GM21423 (cell line): Measurements from ENCODE around the gene CTXND2.
"Not testable (repeated sequence)": the region's sequence is repeated elsewhere in the genome, so short reads cannot be mapped to it uniquely, and the experiment has no call there.

Experiments
- ATAC-seq: cut with Tn5 transposase; IDR thresholded peaks from one replicate; pipeline ENCODE4 v1.9.1; 2021; ENCODE audit warnings: mild to moderate bottlenecking, moderate library complexity; ENCODE audit not compliant: unreplicated experiment

The CTXND2 gene

GRCh38 chr1:150888727-150889126 lies 1.8 kb downstream of the CTXND2 start:
- no peak for ATAC-seq

GRCh38 chr1:150890033-150890416 lies 3.1 kb downstream of the CTXND2 start:
- ATAC-seq, result peak; percentile 72

GRCh38 chr1:150893336-150893913 lies 6.5 kb downstream of the CTXND2 start:
- no peak for ATAC-seq

GRCh38 chr1:150895618-150896017 lies 8.7 kb downstream of the CTXND2 start:
- ATAC-seq, result no peak

- ATAC-seq, result not testable (repeated sequence)
These were observed 12.9 kb downstream of the CTXND2 start for GRCh38 chr1:150899795-150900194.

- no peak for ATAC-seq
These were observed 15.4 kb downstream of the CTXND2 start for GRCh38 chr1:150902346-150902745.

- ATAC-seq, result no peak
These were observed 15.8 kb downstream of the CTXND2 start for GRCh38 chr1:150902751-150903150.

- no peak for ATAC-seq
These were observed 18.4 kb downstream of the CTXND2 start for GRCh38 chr1:150905301-150905700.

- no peak for ATAC-seq
These were observed 19.4 kb downstream of the CTXND2 start for GRCh38 chr1:150906329-150906728.

- ATAC-seq, result no peak
These were observed 19.9 kb downstream of the CTXND2 start for GRCh38 chr1:150906813-150907212.

- ATAC-seq, result no peak
These were observed 22.7 kb downstream of the CTXND2 start for GRCh38 chr1:150909585-150910180.

- ATAC-seq, result no peak
These were observed 25.7 kb downstream of the CTXND2 start for GRCh38 chr1:150912623-150913022.

- no peak for ATAC-seq
These were observed 30.5 kb downstream of the CTXND2 start for GRCh38 chr1:150917387-150917786.

- peak; percentile 33 for ATAC-seq
These were observed 35.6 kb downstream of the CTXND2 start for GRCh38 chr1:150922519-150922975.

- ATAC-seq, result no peak
These were observed 38.1 kb downstream of the CTXND2 start for GRCh38 chr1:150925080-150925479.

- peak; percentile 91 for ATAC-seq
These were observed 39.3 kb downstream of the CTXND2 start, which contains the start of gene SETDB1 for GRCh38 chr1:150926097-150926741. SETDB1 (plus strand) TSS chr1:150926363; CDS start chr1:150927715, 1,352 bp downstream.

- ATAC-seq, result no peak
These were observed 40.7 kb downstream of the CTXND2 start for GRCh38 chr1:150927624-150928023.

- ATAC-seq, result no peak
These were observed 41.4 kb downstream of the CTXND2 start for GRCh38 chr1:150928286-150928685.

- ATAC-seq, result not testable (repeated sequence)
These were observed 41.8 kb downstream of the CTXND2 start for GRCh38 chr1:150928775-150929174.

GRCh38 chr1:150931773-150932172 lies 44.8 kb downstream of the CTXND2 start:
- no peak for ATAC-seq

GRCh38 chr1:150944856-150945255 lies 57.9 kb downstream of the CTXND2 start:
- no peak for ATAC-seq

GRCh38 chr1:150954708-150955107 lies 67.8 kb downstream of the CTXND2 start:
- no peak for ATAC-seq
